Measurements from ENCODE around the gene NRG3.

Gene NRG3

DNA sequence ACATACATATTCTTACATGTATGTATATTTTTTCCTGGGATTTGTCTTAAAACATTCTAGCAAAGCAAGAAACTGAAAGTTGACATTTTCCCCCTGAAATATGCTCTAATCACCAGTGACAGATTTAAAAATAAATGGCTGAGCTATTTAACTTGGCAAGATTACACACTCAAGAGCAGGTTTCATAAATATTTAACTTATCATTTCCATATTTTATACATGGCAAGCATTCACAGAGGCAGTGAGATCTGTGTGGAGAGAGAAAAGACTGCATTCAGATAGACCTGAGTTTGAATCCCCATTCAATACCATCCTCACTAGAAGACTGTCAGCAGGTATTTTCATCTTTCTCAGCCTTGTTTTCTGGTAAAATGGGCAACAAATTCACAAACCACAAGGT, 1043.0 kb downstream of the NRG3 start:
- H3K9me3 ChIP-seq (ENCODE audit: control insufficient read depth, low read length), result no peaks in the 10 kb centered on the region
- H3K4me3 ChIP-seq (ENCODE audit: insufficient read depth, low read depth, low read length, poor library complexity, severe bottlenecking), result no peak overlapping the region

GRCh38 chr10:82922046-82922445, 1047.1 kb downstream of the NRG3 start:
- Histone ChIP-seq H3K4me3 (ENCODE audit: insufficient read depth, low read depth, low read length, poor library complexity, severe bottlenecking) (no peak overlapping the region), H3K27me3 (replicated peaks; ENCODE audit: control insufficient read depth, insufficient read depth, low read length, poor library complexity, severe bottlenecking) (no peaks in the 10 kb centered on the region), H3K27ac (ENCODE audit: insufficient read depth, low read length, poor library complexity, severe bottlenecking) (no peak overlapping the region), H3K36me3 (ENCODE audit: control insufficient read depth, insufficient read depth, low read length) (no peaks in the 10 kb centered on the region), H3K9me3 (ENCODE audit: control insufficient read depth, low read length) (no peaks in the 10 kb centered on the region), H3K4me1 (ENCODE audit: control insufficient read depth, insufficient read depth, low read length, poor library complexity, severe bottlenecking) (no peaks in the 10 kb centered on the region)
- DNase-seq, result no peak

More for the DNA sequence above, 1043.0 kb downstream of the NRG3 start:
- H3K36me3 ChIP-seq (ENCODE audit: control insufficient read depth, insufficient read depth, low read length), result no peaks in the 10 kb centered on the region
- no peaks in the 10 kb centered on the region for H3K4me1 ChIP-seq (ENCODE audit: control insufficient read depth, insufficient read depth, low read length, poor library complexity, severe bottlenecking)
- no peak for DNase-seq
- no peaks in the 10 kb centered on the region for H3K27me3 ChIP-seq (replicated peaks; ENCODE audit: control insufficient read depth, insufficient read depth, low read length, poor library complexity, severe bottlenecking)
- no peak overlapping the region for H3K27ac ChIP-seq (ENCODE audit: insufficient read depth, low read length, poor library complexity, severe bottlenecking)

DNA sequence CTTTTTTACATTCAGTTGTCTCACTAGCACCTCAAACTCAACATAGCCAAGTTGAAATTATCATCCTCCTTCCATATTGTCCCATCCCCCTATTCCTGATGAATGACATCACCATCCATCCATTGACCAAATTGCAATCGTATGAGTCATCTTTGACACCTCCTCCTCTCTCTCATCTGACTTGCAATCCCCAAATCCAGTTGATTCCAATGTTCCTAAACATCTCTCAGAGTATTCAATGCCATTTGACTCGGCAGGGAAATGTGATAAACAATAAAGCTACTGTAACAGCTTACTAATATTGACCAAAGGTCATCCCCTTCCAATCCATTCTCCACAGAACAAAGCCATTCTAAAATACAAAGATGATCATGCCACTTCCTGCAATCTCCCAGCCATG, 1047.8 kb downstream of the NRG3 start:
- H3K4me1 ChIP-seq (ENCODE audit: control insufficient read depth, insufficient read depth, low read length, poor library complexity, severe bottlenecking), result no peaks in the 10 kb centered on the region
- H3K36me3 ChIP-seq (ENCODE audit: control insufficient read depth, insufficient read depth, low read length), result no peaks in the 10 kb centered on the region
- DNase-seq, result no peak

GRCh38 chr10:82924711-82925110, 1049.7 kb downstream of the NRG3 start:
- H3K4me3 ChIP-seq (ENCODE audit: insufficient read depth, low read depth, low read length, poor library complexity, severe bottlenecking), result no peak overlapping the region
- H3K36me3 ChIP-seq (ENCODE audit: control insufficient read depth, insufficient read depth, low read length), result no peaks in the 10 kb centered on the region
- no peaks in the 10 kb centered on the region for H3K27me3 ChIP-seq (replicated peaks; ENCODE audit: control insufficient read depth, insufficient read depth, low read length, poor library complexity, severe bottlenecking)
- DNase-seq, result no peak
- no peaks in the 10 kb centered on the region for H3K9me3 ChIP-seq (ENCODE audit: control insufficient read depth, low read length)
- H3K27ac ChIP-seq (ENCODE audit: insufficient read depth, low read length, poor library complexity, severe bottlenecking), result no peak overlapping the region
- no peaks in the 10 kb centered on the region for H3K4me1 ChIP-seq (ENCODE audit: control insufficient read depth, insufficient read depth, low read length, poor library complexity, severe bottlenecking)

More for the DNA sequence above, 1047.8 kb downstream of the NRG3 start:
- Histone ChIP-seq H3K27me3 (replicated peaks; ENCODE audit: control insufficient read depth, insufficient read depth, low read length, poor library complexity, severe bottlenecking) (no peaks in the 10 kb centered on the region), H3K27ac (ENCODE audit: insufficient read depth, low read length, poor library complexity, severe bottlenecking) (no peak overlapping the region), H3K9me3 (ENCODE audit: control insufficient read depth, low read length) (no peaks in the 10 kb centered on the region), H3K4me3 (ENCODE audit: insufficient read depth, low read depth, low read length, poor library complexity, severe bottlenecking) (no peak overlapping the region)

DNA sequence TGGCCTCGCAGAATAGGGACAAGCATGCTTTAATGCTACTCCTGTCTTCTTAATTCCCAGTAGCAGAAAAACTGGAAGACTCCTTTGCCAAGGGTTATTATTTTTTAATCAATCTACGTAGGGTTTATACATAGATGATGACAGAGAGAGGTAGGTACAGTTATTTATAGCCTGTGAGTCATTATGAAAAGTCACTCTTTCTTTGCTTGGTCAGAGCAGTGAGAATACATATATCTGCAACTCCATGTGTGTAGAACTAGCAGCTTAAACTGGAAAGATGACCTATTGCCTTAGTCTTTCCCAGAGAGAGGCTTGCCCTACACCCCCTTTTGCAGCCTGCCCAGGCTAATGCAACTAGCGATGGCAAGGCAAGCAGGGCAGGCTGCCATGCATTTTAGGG, 1050.6 kb downstream of the NRG3 start:
- Histone ChIP-seq H3K27me3 (replicated peaks; ENCODE audit: control insufficient read depth, insufficient read depth, low read length, poor library complexity, severe bottlenecking) (no peaks in the 10 kb centered on the region), H3K4me3 (ENCODE audit: insufficient read depth, low read depth, low read length, poor library complexity, severe bottlenecking) (no peak overlapping the region), H3K27ac (ENCODE audit: insufficient read depth, low read length, poor library complexity, severe bottlenecking) (no peak overlapping the region), H3K4me1 (ENCODE audit: control insufficient read depth, insufficient read depth, low read length, poor library complexity, severe bottlenecking) (no peaks in the 10 kb centered on the region), H3K9me3 (ENCODE audit: control insufficient read depth, low read length) (no peaks in the 10 kb centered on the region), H3K36me3 (ENCODE audit: control insufficient read depth, insufficient read depth, low read length) (no peaks in the 10 kb centered on the region)
- DNase-seq, result no peak

GRCh38 chr10:82932451-82932850, 1057.5 kb downstream of the NRG3 start:
- Histone ChIP-seq H3K4me3 (ENCODE audit: insufficient read depth, low read depth, low read length, poor library complexity, severe bottlenecking) (no peak overlapping the region), H3K27ac (ENCODE audit: insufficient read depth, low read length, poor library complexity, severe bottlenecking) (no peak overlapping the region), H3K36me3 (ENCODE audit: control insufficient read depth, insufficient read depth, low read length) (no peaks in the 10 kb centered on the region), H3K4me1 (ENCODE audit: control insufficient read depth, insufficient read depth, low read length, poor library complexity, severe bottlenecking) (no peaks in the 10 kb centered on the region), H3K27me3 (replicated peaks; ENCODE audit: control insufficient read depth, insufficient read depth, low read length, poor library complexity, severe bottlenecking) (no peaks in the 10 kb centered on the region), H3K9me3 (ENCODE audit: control insufficient read depth, low read length) (no peaks in the 10 kb centered on the region)
- DNase-seq, result no peak

GRCh38 chr10:82934429-82934828, 1059.4 kb downstream of the NRG3 start:
- DNase-seq, result no peak
- H3K4me3 ChIP-seq (ENCODE audit: insufficient read depth, low read depth, low read length, poor library complexity, severe bottlenecking), result no peak overlapping the region
- no peak overlapping the region for H3K27ac ChIP-seq (ENCODE audit: insufficient read depth, low read length, poor library complexity, severe bottlenecking)
- H3K27me3 ChIP-seq (replicated peaks; ENCODE audit: control insufficient read depth, insufficient read depth, low read length, poor library complexity, severe bottlenecking), result no peaks in the 10 kb centered on the region
- H3K9me3 ChIP-seq (ENCODE audit: control insufficient read depth, low read length), result no peaks in the 10 kb centered on the region
- H3K4me1 ChIP-seq (ENCODE audit: control insufficient read depth, insufficient read depth, low read length, poor library complexity, severe bottlenecking), result no peaks in the 10 kb centered on the region
- H3K36me3 ChIP-seq (ENCODE audit: control insufficient read depth, insufficient read depth, low read length), result no peaks in the 10 kb centered on the region

DNA sequence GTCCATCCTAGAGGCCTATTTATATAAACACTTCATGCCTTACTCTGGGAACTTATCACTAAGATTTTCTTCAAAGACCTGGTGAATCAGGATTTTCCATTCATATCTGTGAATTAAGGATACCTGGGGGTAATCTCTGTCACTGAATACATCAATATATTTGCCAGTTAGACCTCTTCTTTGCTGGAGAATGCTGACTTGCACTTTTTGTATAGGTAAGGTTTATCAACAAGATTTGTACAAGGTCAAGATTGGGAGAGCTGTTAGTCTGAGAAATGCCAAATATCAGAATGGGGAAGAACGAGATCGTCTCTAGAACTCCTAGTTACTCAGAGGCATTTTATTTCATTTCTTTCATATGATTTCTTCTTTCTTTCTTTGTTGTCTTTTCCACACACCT, 1060.0 kb downstream of the NRG3 start:
- H3K27me3 ChIP-seq (replicated peaks; ENCODE audit: control insufficient read depth, insufficient read depth, low read length, poor library complexity, severe bottlenecking), result no peaks in the 10 kb centered on the region
- DNase-seq, result no peak
- H3K4me3 ChIP-seq (ENCODE audit: insufficient read depth, low read depth, low read length, poor library complexity, severe bottlenecking), result no peak overlapping the region
- H3K4me1 ChIP-seq (ENCODE audit: control insufficient read depth, insufficient read depth, low read length, poor library complexity, severe bottlenecking), result no peaks in the 10 kb centered on the region
- H3K27ac ChIP-seq (ENCODE audit: insufficient read depth, low read length, poor library complexity, severe bottlenecking), result no peak overlapping the region
- H3K9me3 ChIP-seq (ENCODE audit: control insufficient read depth, low read length), result no peaks in the 10 kb centered on the region
- H3K36me3 ChIP-seq (ENCODE audit: control insufficient read depth, insufficient read depth, low read length), result no peaks in the 10 kb centered on the region

- Histone ChIP-seq H3K4me3 (ENCODE audit: insufficient read depth, low read depth, low read length, poor library complexity, severe bottlenecking) (no peak overlapping the region), H3K36me3 (ENCODE audit: control insufficient read depth, insufficient read depth, low read length) (no peaks in the 10 kb centered on the region), H3K9me3 (ENCODE audit: control insufficient read depth, low read length) (no peaks in the 10 kb centered on the region), H3K27me3 (replicated peaks; ENCODE audit: control insufficient read depth, insufficient read depth, low read length, poor library complexity, severe bottlenecking) (no peaks in the 10 kb centered on the region), H3K27ac (ENCODE audit: insufficient read depth, low read length, poor library complexity, severe bottlenecking) (no peak overlapping the region), H3K4me1 (ENCODE audit: control insufficient read depth, insufficient read depth, low read length, poor library complexity, severe bottlenecking) (no peaks in the 10 kb centered on the region)
- DNase-seq, result no peak
Observed at GRCh38 chr10:82938331-82938730, 1063.3 kb downstream of the NRG3 start.

DNA sequence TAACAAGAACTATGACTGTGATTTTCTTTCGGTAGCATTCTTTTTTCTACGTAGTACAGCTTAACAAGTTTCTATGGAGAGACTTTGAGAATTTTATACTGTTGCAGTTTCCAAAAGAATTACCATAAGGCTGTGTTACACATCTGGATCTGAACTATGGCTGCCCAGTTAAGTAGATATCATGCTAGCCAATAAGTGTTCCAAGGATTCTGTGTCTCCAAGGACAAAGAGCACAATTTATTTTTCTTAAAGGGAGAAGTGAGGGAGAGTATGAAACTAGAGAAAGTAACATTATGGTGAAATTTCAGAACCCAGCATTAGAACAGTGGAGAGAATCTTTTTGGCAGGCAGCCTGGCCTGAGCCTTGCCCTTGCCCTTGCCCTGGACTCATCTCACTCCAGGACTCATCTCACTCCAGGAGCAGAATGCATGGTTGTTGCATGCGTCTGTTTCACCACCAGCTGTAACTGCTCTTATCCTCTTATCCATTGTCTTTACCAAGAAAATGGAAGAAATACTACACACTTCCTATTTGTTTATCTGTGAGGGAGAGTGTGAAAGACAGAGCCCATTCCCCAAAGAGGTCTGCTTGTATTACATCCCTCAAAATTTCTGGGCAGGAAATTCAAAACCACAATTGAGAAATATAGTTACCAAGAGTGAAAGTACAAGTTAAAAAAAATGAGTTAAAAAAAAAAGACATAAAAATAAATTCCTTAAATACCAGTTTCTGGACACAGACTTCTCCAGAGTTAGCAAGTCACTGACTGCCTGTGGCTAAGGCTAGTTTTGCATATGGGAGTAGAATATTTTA, 1067.5 kb downstream of the NRG3 start:
- no peak overlapping the region for H3K27ac ChIP-seq (ENCODE audit: insufficient read depth, low read length, poor library complexity, severe bottlenecking)
- no peaks in the 10 kb centered on the region for H3K27me3 ChIP-seq (replicated peaks; ENCODE audit: control insufficient read depth, insufficient read depth, low read length, poor library complexity, severe bottlenecking)
- peaks cover 3% of the 10 kb centered on the region for H3K9me3 ChIP-seq (ENCODE audit: control insufficient read depth, low read length)
- no peak overlapping the region for H3K4me3 ChIP-seq (ENCODE audit: insufficient read depth, low read depth, low read length, poor library complexity, severe bottlenecking)
- H3K36me3 ChIP-seq (ENCODE audit: control insufficient read depth, insufficient read depth, low read length), result no peaks in the 10 kb centered on the region
- no peaks in the 10 kb centered on the region for H3K4me1 ChIP-seq (ENCODE audit: control insufficient read depth, insufficient read depth, low read length, poor library complexity, severe bottlenecking)
- no peak for DNase-seq
